ENCODE results near the gene TIAL1.

Gene TIAL1

DNA sequence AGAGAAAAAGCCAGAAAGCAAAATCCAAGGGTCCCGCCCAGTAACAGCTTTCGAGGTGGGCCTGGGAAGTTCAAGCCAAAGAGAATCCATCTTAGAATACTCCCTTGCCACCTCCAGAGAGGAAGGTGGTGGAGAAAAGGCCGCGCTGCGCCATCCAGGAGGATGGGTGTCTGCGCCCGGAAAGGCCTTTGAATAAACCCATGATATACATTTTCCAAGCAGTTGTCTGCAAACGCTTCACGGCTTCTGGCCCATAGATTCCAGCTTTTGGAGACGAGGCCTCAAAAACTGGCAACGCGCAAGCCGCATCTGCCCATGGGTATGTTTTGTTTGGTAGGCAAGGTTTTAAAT lies 72.1 kb downstream of the TIAL1 start:
- no peak overlapping the region for H3K27ac ChIP-seq (ENCODE audit: low read depth, low read length)
- H3K4me3 ChIP-seq (ENCODE audit: low read depth in 1 of 2, low read length in 2 of 2), result no peak overlapping the region
- H3K4me1 ChIP-seq (ENCODE audit: insufficient read depth, low read length), result peaks cover 33% of the 10 kb centered on the region
- no peaks in the 10 kb centered on the region for H3K9me3 ChIP-seq (ENCODE audit: low read length)
- H3K27me3 ChIP-seq (ENCODE audit: control insufficient read depth in 1 of 2, insufficient read depth in 2 of 2, low read length in 2 of 2), result no peaks in the 10 kb centered on the region
- no peak overlapping the region for H3K9ac ChIP-seq (ENCODE audit: low read length)
- peaks cover 45% of the 10 kb centered on the region for H3K36me3 ChIP-seq (ENCODE audit: insufficient read depth, low read length)

DNA sequence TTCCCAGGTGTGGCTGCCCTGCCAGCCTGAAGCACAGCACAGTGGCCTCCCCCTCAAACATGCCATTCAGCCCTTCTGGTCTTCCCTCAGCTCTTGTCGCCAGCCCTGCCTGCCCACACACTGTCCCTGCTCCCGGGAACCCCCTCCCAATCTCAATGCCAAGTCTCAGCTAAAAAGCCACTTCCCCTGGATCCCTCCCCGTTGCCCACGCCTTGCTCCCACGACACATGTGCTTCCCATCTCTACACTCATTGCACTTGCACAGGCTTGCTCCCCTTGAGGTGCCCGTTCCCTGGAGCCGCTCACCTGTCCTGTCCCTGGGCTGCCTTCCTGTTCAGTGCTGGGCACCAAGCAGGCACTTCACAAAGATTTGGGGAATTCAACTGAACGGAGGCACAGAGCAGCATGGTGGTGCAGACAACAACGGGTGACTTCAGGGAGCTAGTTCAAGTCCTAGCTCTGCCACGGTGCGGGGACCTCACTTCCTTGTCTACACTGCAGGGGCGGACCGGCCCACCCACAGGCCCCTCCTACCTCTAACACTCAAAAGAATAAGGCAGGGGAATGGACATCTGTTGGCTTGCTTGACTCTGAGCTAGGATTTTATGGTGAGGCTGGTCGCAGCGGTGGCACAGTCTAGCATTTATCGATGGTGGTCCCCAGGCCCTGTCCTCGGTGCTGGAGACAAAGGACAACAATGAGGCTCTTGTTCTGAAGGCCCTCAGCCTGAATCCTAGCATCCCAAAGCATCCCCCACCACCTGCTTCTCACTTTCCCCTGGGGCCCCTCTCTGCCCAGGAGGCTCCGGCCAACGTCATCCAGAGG lies 72.7 kb downstream of the TIAL1 start:
- Histone ChIP-seq H3K9me3 (ENCODE audit: low read length) (no peaks in the 10 kb centered on the region), H3K27me3 (ENCODE audit: control insufficient read depth in 1 of 2, insufficient read depth in 2 of 2, low read length in 2 of 2) (no peaks in the 10 kb centered on the region), H3K9ac (ENCODE audit: low read length) (no peak overlapping the region), H3K36me3 (ENCODE audit: insufficient read depth, low read length) (peaks cover 47% of the 10 kb centered on the region), H3K4me1 (ENCODE audit: insufficient read depth, low read length) (peaks cover 33% of the 10 kb centered on the region), H3K27ac (ENCODE audit: low read depth, low read length) (no peak overlapping the region), H3K4me3 (ENCODE audit: low read depth in 1 of 2, low read length in 2 of 2) (no peak overlapping the region)

Measured in muscle layer of colon (tissue), 2 donors.